ENCODE measurements around the gene LRRC55.

LRRC55 gene, protein sequence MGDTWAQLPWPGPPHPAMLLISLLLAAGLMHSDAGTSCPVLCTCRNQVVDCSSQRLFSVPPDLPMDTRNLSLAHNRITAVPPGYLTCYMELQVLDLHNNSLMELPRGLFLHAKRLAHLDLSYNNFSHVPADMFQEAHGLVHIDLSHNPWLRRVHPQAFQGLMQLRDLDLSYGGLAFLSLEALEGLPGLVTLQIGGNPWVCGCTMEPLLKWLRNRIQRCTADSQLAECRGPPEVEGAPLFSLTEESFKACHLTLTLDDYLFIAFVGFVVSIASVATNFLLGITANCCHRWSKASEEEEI

GRCh38 chr11:57181678-57182305 is at the start of gene LRRC55:
Gene LRRC55 (plus strand): TSS chr11:57181953. CDS start chr11:57182023, 70 bp downstream.
- no peak for DNase-seq

GRCh38 chr11:57133366-57134038 is 48.3 kb upstream of the LRRC55 start:
- DNase-seq: no peak

- no peak for DNase-seq
Observed at GRCh38 chr11:57134284-57134683, 47.5 kb upstream of the LRRC55 start.

DNA sequence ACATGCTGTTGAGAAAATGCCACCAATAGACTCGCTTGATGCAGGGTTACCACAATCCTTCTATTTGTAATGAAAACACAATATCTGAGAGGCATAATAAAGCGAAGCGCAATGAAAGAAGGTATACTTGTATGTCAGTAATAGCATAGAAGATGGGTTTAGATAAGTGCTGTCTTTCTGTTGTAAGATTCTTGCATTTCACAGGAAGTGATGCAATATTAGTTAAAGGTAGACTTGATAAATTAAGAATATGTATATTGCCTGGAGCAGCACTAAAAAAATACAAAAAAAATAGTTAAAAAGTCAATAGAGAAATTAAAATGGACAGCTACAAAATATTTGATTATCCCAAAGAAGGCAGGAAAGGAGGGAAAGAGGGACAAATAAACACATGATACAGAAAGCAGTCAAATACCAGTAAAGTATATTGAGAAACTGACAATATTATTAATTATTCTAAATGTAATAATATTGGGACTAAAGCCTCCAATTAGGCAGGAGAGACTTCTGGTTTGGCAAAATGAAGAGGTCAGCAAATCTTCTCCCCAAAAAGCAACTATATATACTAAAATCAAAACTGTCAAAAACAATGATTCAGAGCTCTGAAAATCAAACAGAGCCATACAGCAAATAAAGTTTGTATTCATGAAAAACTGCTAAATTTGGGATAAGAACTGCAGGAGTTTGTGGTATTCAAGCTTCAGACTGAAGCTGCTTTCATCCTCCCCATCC is 46.6 kb upstream of the LRRC55 start:
- no peak for DNase-seq

- DNase-seq: no peak
Observed at GRCh38 chr11:57140568-57140967, 41.2 kb upstream of the LRRC55 start.

- no peak for DNase-seq
Observed at GRCh38 chr11:57143459-57143858, 38.3 kb upstream of the LRRC55 start.

DNA sequence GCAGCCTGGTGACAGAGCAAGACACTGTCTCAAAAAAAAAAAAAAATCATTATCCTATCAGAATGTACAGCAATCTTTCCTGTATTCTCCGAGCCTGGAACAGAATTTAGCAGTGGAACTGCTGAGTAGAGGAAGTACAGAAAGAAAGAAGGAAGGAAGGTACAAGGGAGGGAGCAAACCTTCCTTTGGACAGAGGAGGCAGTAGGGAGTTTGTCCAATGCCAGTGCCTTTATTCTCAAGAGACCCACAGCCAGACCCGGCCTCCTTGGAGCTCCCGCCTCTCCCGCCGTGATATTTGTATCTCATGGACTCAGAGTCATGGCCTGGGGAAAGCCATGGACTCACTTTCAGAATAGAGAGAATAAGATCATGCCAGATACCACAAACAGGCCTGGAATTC is 37.7 kb upstream of the LRRC55 start:
- DNase-seq: no peak

DNA sequence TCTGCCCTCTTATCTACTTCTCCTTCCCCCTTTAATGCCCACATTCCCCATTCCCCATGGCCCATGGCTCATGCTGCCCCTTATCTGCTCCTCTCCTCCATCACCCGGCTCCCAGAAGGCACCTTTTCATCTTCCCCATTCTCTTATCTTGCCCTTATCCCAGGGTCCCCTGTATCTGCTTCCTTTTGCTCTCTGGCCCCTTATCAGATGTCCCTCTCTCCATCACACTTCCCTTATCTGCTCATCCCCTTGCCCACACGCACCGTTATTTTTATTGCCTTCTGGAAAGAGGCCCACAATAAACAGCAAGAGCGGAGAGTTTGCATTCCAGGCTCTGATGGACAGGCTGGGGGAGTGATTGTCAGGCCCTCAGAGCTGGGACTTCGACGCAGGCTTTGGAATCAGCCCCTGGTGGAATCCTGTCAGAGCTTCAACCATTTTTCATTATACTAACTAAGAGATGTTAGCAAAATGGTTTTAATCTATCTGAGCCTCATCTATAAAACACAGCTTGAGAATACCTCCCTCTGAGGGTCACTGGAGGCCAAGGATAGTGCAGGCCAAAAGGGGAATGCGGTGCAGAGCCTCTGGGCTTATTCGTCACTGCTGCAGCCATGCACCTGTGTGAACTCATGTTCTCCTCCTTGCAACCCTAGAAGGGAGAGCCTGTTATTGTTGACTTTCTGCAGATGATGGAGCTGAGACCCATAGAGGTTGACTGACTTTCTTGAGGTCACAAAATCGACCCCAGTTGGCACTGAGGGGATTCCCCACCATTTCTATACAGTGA is 37.0 kb upstream of the LRRC55 start:
- DNase-seq: no peak

DNA sequence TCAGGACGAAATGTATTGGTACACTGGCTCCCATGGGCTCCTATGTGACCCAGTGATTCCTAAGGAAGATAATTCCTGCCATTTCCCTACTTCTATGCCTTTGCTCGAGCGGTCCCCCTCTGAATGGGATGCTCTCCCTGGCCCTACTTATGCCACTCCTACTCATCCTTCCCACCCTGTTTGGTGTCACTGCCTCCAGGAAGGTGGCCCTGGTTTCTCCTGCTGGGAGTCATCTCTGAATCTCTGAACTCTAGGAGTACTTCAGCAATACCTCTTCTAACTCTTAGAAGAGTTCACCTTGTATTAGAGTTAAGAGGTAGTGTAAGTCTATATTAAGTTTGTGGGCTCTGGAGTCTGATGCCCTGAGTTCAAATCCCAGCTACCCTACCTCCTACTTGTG is 35.5 kb upstream of the LRRC55 start:
- DNase-seq: no peak

DNA sequence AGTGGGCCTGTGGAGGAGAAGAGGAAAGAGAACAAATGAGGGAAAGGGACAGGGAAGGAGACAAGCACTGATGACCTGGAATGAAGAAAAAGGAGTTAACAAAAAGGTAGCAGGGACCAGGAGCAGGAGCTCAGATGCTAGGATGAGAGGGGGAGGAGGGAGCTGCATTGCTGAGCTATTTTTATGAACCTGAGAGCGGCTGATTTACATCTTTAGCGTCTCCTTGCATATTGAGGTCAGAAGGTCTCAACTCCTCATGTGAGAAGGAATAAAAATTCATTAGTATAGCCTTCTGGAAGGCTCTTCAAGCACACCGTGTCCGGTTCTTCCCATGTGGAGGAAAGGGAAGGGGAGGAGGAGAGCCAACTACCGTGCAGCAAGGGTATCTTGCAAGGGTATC is 33.1 kb upstream of the LRRC55 start:
- DNase-seq: no peak

DNA sequence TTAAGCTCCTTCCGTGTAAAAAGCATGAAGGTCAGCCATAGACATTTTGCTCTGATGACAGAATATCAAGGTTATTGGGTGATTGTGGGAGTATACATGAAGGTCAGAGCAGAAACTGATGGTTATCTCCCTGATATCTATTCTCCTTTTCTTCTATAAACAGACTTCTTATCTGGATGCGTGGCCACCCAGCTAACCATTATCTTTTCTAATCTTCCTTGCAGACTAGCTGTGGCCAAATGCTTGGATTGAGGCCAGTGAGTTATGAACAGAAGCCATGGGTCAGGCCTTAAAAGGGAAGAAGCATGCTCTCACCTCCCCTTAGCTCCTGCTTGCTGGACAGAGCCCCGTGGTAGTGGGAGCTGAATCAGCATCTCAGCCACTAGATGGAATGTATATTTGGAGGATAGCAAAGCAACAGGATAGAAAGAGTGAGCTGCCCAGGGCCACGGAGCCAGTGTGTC is 31.3 kb upstream of the LRRC55 start:
- no peak for DNase-seq

GRCh38 chr11:57152134-57152533 is 29.6 kb upstream of the LRRC55 start:
- DNase-seq: no peak

- no peak for DNase-seq
Observed at GRCh38 chr11:57153448-57153847, 28.3 kb upstream of the LRRC55 start.

GRCh38 chr11:57154739-57155138 is 27.0 kb upstream of the LRRC55 start:
- no peak for DNase-seq

GRCh38 chr11:57155400-57155799 is 26.4 kb upstream of the LRRC55 start:
- DNase-seq: no peak

GRCh38 chr11:57155838-57156607 is 25.7 kb upstream of the LRRC55 start:
- DNase-seq: no peak

DNA sequence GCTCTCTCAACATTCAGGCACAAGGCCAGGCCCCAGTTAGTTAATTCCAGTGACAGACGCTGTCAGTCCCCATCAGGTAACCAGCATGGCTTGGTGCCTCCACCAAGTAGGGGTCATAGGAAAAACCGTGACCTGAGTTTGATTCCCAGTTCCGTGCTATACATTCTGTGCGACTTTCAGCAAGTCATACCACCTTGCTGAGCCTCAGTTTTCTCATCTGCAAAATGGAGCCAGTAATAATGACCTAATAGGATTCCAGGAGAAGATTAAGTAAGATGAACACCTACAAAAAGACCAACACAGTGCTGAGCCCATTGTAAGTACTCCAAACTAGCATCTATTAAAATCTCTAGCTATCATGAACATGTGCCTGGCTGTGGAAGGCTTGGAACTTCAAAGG is 24.8 kb upstream of the LRRC55 start:
- DNase-seq: no peak

GRCh38 chr11:57157624-57158023 is 24.1 kb upstream of the LRRC55 start:
- no peak for DNase-seq

DNA sequence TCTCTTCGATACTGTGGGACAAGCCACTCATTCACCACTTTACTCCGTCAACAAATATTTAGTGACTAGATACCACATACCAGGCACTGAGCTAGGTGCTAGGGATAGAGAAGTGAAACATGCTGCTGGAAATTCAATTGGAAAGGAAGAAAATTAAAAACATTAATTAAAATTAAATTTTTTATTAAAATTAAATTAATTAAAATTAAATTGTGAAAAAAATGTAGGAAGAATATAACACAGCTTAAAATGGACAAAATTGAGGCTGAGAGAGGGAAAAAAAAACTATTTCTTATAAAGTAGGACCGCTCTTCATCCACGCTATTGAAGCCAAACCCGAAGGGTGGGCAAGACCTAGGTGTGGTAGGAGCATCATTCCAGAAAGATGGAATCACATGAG is 23.6 kb upstream of the LRRC55 start:
- DNase-seq: no peak

- DNase-seq: no peak
Observed at GRCh38 chr11:57158599-57158998, 23.2 kb upstream of the LRRC55 start.

DNA sequence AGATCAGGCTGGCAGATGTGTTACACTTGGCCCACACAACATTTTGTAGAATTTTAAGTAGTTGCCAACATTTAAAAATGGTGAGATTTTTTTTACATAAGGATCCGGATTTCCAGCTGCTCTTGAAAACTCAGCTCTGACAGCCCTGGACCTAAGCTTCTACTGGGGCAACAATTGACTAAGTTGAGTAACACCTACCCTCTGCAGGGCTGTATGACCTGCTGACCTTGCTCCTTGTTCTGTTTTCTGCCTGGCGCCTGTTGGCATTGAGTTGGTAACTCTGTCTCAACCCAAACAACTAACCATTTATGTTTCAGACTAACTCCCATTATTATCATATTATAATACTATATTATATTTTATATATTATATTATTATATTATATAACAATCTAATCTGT is 21.1 kb upstream of the LRRC55 start:
- no peak for DNase-seq

DNA sequence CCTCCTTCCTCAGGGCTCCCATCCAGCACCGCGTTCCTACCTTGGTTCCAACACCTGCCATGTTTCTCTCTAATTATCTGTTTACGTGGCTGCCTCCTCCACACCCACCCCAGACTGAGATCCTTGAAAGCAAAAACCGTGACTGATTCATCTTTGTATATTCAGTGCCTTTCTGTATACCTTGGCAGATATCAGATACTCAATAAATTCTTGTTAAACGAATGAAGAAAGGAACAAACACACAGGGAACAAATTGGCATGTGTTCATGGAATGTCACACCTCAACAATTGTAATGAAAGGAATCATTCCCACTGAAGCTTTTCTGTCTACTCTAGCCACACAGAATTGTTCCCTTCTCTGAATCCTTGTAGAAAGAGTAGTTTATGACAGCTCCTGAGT is 20.4 kb upstream of the LRRC55 start:
- DNase-seq: no peak
